ENCODE data around the gene HMG20A. TPM values are rescaled to one million over a fixed set of nuclear protein-coding genes. Genes with fewer than 3 reads are reported as not detected.

The HMG20A gene
- total RNA-seq, 1 experiment from 2014 or later = 62.2 TPM

- no peak for TF ChIP-seq PRDM15 (CRISPR knock-in tag; IDR thresholded peaks at IDR 0.05)
- TF ChIP-seq TCF7 (CRISPR knock-in tag; IDR thresholded peaks at IDR 0.05; ENCODE audit: low read depth) = no peak
- TF ChIP-seq AR (CRISPR knock-in tag; IDR thresholded peaks at IDR 0.05) = no peak
- TF ChIP-seq AFF4 (CRISPR knock-in tag; IDR thresholded peaks at IDR 0.05; ENCODE audit: borderline replicate concordance) = no peak
Measured at GRCh38 chr15:77384589-77385359, 35.9 kb upstream of the HMG20A start (continued).

GRCh38 chr15:77386626-77387025 lies 34.1 kb upstream of the HMG20A start:
- no peaks in the 10 kb centered on the region for H3K27me3 Mint-ChIP-seq (ENCODE audit: low read depth)
- POLR2A ChIA-PET = no interaction called here
- TF ChIP-seq ATF3 (CRISPR knock-in tag; conservative IDR thresholded peaks at IDR 0.05) = no peak
- no peak for TF ChIP-seq NFYB (CRISPR knock-in tag; conservative IDR thresholded peaks at IDR 0.05; ENCODE audit: low read depth)
- TF ChIP-seq FOXK1 (CRISPR knock-in tag; IDR thresholded peaks at IDR 0.05) = no peak
- TF ChIP-seq ZNF423 (CRISPR knock-in tag; IDR thresholded peaks at IDR 0.05) = no peak
- TF ChIP-seq KAT7 (CRISPR knock-in tag; IDR thresholded peaks at IDR 0.05; ENCODE audit: borderline replicate concordance) = no peak
- TF ChIP-seq TP53 (CRISPR knock-in tag; IDR thresholded peaks at IDR 0.05) = no peak

More at GRCh38 chr15:77386626-77387025, 34.1 kb upstream of the HMG20A start:
- Mint-ChIP-seq H3K27ac (no peak overlapping the region), H3K36me3 (no peaks in the 10 kb centered on the region), H3K9me3 (no peaks in the 10 kb centered on the region), H3K4me1 (peaks cover 25% of the 10 kb centered on the region), H3K4me3 (no peak overlapping the region)
- CTCF ChIA-PET = interaction anchor here (1.4 kb wide), 1 partner anchor 110 kb away, joined by 4 read pairs; no protein-coding TSS in a partner anchor
- DNase-seq (ENCODE audit: low spot score) = no peak
- ATAC-seq = no peak

Data from WTC11 (cell line).